Activated CD4-positive, alpha-beta T cell treated with anti-CD3 and anti-CD28 coated beads for 48 hours (primary cell): Measurements from ENCODE around the gene HSD17B10.
"Not testable (repeated sequence)": the region's sequence is repeated elsewhere in the genome, so short reads cannot be mapped to it uniquely, and the experiment has no call there.

Experiments used
- DNase-seq: peaks from one replicate; pipeline ENCODE4 v3.0.0-alpha.2; 2020

The HSD17B10 gene

DNA sequence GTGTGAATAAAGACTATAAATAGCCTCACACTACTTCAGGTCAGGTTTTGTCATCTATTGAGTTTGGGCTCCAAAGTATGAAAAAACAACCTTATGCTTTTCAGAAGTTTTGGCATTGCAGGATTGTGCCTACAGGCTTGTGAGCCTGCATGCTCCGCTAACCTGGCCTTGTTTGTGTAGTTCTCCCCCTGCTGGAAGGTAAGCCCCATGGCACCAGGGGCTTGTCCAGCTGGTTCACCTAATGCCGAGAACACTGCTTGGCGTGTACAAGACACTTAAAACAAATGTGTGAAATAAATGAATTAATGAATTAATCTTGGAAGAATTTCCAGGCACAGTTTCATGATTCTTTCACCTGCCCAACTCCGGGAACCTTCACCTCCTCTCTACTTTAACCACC lies 1.8 kb upstream of the HSD17B10 start:
- peak; percentile 70 for DNase-seq

DNA sequence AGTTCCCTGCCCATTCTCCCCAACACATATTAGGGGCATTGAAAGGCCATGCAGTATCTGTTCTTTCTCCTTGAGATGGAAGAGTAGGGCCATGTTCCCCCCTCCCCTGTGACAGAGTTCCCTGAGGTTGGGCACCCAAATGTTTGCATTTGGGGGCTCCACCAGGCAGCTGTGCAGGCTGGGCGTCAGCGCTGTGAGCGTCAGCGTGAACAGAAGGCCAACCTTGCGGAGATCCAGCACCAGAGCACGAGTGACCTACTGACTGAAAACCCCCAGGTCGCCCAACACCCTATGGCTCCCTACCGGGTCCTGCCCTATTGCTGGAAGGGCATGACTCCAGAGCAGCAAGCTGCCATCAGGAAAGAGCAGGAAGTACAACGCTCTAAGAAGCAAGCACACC lies 3.9 kb downstream of the HSD17B10 start:
- DNase-seq = no peak

DNA sequence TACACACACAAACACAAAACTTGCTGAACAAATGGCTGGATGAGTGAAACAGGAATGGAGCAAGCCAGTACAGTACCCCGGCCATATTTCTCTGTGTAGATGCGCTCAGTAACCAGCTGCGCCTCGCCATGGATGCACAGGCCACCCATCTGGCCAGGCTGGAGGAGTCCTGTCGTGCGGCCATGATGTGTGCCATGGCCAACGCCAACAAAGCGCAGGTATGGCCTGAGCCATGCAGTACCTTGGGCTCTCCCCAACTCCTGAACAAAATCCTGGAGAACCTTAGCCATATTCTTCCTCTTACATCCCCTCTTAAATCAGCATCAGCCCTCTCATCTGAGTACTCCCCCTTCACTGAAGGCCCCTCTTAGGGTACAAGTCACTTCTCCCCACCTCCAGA lies 4.4 kb downstream of the HSD17B10 start:
- no peak for DNase-seq

DNA sequence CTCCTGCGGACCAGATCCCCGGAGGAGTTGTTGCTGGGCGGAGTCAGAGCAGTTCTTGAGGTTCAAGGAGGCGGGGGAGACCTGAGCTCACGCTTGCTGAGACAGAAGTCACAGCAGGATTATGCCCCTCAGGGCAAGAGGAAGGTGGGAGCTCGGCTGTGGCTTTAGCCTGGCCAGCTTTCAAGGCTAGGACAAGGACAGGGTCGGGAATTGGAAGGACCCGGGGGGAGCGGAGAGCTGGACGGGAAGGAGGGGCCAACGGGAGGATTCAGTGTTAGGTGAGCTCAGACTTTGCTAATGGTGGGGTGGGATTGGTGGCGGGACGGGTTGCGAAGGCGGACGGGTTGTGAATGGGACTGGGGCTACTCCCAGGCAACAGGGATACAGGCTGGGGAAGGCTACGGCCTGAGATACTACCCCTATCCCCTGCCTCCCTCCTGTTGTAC lies 11.3 kb downstream of the HSD17B10 start, which contains the start of gene RIBC1:
RIBC1 (plus strand) TSS at position 13 of the 446 bp plus-strand sequence. CDS start 3,404 bp downstream, outside the sequence.
- DNase-seq = no peak

DNA sequence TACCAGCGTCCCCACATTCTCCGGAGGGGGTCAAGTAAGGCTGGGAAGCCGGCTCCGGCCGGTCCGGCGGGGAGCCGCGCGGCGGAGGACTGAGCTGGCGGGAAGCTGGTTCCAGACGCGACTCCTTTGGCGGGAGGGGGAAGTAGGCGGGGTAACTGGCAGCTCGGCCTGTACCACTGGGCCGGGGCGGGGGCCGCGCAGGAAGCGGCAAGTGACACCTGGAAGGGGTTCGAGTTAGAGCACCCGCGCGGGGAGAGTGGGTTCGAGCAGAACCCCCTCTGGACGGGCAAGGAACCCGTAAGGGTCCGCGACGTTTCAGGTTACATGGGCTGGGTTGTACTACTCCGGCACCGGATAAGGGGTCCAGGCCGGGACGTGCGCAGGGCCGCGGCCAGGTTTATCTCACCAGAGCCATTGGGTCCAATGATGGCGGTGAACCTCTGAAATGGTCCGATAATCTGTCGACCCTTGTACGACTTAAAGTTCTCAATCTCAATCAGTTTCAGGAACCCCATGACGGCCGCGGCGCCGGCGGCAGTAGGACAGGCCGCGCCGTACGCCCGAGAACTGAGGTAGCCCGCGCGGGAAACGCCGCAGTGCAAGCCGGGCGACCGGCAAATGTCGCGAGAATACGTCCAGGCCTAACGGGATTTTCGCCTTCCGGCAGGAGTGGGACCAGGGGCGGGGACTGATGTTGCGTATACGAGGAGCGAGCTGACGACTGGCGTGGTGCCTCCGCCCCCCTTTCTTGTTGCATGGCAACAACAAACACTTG lies 11.9 kb downstream of the HSD17B10 start, which contains the start of gene SMC1A:
SMC1A (minus strand) TSS at position 569 of the 775 bp plus-strand sequence; CDS start at position 515, 54 bp downstream.
- peak; percentile 96 for DNase-seq

GRCh38 chrX:53421772-53422085 lies 12.4 kb downstream of the HSD17B10 start:
- DNase-seq = no peak

- no peak for DNase-seq
Observed at GRCh38 chrX:53421125-53421524, 13.0 kb downstream of the HSD17B10 start.

- DNase-seq = not testable (repeated sequence)
Observed at GRCh38 chrX:53420351-53420750, 13.8 kb downstream of the HSD17B10 start.

GRCh38 chrX:53412446-53412845 lies 21.7 kb downstream of the HSD17B10 start:
- DNase-seq = no peak

DNA sequence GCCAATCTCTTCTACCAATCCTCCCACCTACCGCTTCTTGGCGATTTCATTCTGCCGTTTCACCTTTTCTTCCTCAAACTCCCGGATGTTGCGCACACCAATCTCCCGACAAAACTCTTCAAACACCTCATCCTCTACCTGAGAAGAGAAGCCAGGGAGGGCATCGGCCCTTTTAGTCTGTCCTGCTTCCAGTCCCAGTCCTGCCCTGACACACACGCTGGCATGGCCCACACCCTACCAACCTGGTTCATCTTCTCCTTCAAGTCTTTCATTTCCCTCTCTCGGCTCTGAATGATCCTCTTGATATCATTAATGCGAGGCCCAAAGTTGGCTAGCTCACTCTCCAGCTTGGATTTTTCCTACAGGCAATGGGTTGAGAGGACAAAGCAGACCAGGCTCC lies 30.6 kb downstream of the HSD17B10 start:
- DNase-seq = no peak

GRCh38 chrX:53398216-53398615 lies 36.0 kb downstream of the HSD17B10 start:
- DNase-seq = no peak

DNA sequence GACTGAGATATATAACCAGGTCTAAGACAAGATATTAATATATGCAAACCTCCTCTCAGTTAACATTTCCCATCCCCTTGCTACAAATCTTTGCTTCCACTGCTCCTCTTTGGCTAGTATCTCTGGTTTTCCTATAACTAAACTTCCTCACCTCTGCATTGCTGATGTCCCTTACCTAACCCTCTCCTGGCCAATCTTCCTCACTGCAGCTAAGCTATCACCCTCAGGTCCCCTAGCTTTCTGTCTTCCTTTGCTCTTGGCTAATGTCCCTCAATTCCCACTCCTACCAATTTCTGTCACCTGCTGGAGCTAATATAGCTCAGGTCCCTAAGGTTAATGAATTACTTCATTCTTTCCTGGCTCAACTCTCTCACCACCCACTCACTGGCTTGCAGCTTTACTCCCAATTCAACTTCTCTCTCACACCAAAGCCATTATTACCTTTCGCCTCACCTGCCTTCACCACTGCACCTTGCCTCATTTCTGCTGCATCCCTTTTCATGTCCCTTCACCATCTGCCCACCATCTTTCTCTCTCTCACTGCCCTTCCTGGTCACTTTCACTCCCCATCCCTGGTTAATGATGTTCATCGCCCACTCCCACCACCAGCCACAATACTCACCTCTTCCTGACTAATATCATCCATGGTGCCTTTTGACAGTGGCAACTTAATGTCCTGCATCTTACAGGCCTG lies 38.4 kb downstream of the HSD17B10 start:
- no peak for DNase-seq

GRCh38 chrX:53383376-53384076 lies 50.6 kb downstream of the HSD17B10 start:
- DNase-seq = no peak
